GM19455 (cell line): ENCODE measurements around the gene ATXN7L2.

Experiments
- ATAC-seq: cut with Tn5 transposase; IDR thresholded peaks from one replicate; pipeline ENCODE4 v1.9.1; 2021; ENCODE audit not compliant: unreplicated experiment

Gene ATXN7L2

GRCh38 chr1:109474697-109475096 lies 9.0 kb upstream of the ATXN7L2 start:
- no peak for ATAC-seq

DNA sequence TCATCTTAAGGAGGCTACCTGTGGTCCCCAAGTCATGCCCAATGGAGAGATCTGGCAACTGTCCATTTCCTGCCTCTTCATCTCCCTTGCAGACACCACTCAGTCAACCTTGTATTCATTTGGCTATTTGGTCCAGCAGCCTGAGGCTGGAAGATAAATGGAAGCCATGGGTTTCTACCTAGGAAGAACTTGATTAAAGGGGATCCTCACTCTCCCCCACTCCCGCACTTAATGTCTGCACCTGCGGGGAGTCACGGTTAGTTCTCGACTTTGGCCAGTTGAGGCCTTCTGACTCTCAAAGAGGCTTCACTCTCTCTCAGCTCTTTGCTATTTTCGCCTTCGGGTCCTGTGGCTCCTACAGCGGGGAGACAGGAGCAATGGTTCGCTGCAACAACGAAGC lies 8.4 kb upstream of the ATXN7L2 start:
- ATAC-seq = no peak

DNA sequence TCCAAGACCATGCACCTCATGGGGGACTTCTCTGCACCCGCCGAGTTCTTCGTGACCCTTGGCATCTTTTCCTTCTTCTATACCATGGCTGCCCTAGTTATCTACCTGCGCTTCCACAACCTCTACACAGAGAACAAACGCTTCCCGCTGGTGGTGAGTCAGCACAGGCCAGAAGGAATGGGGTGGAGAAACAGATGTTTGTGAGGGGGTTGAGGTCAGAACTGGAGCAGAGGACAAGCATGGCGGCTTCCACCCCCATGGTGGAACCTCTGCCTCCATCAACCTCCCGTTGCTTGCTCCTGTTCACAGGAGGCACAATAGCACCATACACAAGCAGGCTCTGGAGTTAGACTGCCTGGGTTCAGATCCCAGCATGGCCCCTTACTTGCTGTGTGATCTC lies 6.9 kb upstream of the ATXN7L2 start:
- no peak for ATAC-seq

GRCh38 chr1:109477821-109478220 lies 5.9 kb upstream of the ATXN7L2 start:
- ATAC-seq = no peak

- ATAC-seq = no peak
Measured at GRCh38 chr1:109478806-109479205, 4.9 kb upstream of the ATXN7L2 start.

DNA sequence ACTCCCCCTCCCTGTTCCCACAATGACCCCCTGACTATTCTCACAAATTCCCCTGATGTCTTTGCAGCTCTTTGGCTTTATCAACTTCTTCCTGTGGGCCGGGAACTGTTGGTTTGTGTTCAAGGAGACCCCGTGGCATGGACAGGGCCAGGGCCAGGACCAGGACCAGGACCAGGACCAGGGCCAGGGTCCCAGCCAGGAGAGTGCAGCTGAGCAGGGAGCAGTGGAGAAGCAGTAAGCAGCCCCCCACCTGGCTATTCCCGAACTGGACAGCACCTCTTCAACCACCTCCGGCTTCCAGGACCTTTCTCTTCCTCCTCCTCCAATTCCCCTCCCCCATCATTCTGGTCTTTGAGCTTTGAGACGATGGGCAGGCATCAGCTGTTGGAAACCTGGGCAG lies 4.4 kb upstream of the ATXN7L2 start:
- ATAC-seq = no peak

GRCh38 chr1:109479901-109480300 lies 3.8 kb upstream of the ATXN7L2 start:
- no peak for ATAC-seq

DNA sequence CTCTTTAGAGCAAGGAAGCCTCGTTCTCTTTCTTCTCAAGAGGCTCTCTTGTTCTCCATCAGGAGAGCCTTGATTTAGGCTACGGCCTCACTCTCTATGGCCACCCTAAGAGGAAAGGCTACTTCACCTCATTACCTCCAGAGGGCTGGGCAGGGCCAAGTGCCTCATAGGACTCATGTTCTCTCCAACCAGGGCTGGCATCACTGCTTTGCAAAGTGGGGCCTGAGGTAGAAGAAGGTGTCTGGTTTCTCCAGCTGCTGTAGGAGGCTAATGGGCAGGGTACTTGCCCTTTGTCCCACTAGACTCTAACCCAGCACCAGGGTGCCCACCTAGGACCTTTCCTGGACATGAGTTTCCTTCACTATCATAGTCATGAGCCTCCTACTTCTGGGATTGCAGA lies 2.1 kb upstream of the ATXN7L2 start:
- ATAC-seq = no peak

- no peak for ATAC-seq
Measured at GRCh38 chr1:109482242-109482641, 1.5 kb upstream of the ATXN7L2 start.

- ATAC-seq = peak; percentile 28
Measured at GRCh38 chr1:109482791-109483671, 674 bp upstream of the ATXN7L2 start.

DNA sequence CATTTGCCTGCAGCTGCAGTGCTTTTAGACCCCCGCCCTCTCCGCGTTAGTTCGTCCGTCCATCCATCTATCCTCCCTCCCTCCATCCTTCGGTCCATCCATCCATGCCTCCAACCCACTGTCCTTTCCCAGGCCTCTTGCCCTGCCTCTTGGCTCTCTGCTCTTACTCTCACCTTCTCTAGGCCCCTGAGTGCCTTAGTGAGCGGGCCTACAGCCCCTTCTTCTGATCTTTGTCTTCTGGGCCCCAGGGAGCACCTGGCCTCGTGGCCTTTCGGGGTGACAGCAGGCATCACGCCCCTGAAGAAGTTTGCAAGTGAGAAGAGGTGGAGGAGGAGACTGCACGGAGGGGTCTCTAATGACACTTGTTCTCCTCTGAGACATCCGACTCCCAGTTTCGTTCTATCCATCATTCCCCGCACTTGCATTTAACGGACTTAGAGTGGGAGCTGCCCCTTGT lies 842 bp downstream of the ATXN7L2 start:
- no peak for ATAC-seq

GRCh38 chr1:109485001-109485400 lies 1.3 kb downstream of the ATXN7L2 start:
- no peak for ATAC-seq

DNA sequence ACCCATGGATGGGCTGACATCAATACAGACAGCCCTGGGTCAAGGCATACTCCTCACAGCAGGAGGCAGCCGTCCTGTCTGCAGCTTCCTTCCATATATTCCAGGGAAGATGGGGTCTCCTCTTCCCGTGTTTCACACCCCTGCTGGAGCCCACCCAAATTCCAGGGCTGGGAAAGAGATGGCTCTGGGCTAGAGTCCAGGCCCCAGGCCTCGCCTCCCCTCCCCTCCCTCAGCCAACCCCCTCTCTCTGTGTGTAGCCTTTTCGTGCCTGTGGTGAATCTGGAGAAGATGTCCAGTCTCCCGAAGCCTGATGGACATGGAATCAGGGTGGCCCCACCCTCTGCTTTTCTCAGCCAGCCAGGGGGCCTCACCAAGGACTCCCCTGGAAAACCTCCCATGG lies 3.6 kb downstream of the ATXN7L2 start:
- no peak for ATAC-seq

- no peak for ATAC-seq
Measured at GRCh38 chr1:109488201-109488600, 4.5 kb downstream of the ATXN7L2 start.

GRCh38 chr1:109488696-109489095 lies 5.0 kb downstream of the ATXN7L2 start:
- no peak for ATAC-seq

DNA sequence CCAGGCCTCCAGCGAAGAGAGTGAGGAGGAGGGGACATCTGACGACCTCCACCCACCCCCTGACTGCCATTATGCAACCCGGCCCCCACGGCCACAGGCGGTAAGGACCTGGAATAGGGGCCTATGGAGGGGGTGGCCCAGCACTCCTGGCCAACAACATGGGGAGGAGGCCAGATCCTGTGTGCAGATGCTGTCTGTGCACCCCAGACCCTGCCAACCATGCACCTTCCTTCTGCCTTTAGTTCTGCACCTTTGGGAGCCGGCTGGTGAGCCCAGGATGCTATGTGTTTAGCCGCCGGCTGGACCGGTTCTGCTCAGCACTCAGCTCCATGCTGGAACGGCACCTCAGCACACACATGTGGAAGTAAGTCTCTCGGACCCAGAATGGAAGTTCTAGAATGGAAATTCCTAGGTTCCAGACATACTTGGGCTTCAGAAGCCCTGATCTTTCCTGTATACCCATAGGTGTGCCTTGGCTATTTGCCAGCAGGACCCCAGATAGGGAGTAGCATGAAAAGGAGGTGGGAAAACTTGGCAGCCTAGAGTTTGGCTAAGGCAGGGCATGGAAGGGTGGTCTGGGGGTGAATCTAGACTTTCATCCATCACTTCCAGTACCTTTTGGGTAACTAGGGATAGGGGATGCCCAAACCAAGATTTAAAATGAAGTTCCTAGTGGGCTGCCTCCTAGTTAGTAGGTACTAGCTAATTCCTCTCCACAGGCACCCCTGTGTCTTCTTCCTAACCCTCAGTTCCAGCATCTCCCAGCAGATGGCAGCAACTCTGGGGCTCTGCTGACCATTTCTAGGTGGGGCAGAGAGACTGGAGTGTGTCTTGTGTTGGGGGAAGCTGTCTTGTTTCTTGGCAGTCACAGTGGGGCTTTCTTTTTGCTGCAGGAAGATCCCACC lies 6.6 kb downstream of the ATXN7L2 start:
- no peak for ATAC-seq

GRCh38 chr1:109490934-109491302 lies 7.2 kb downstream of the ATXN7L2 start:
- ATAC-seq = no peak

DNA sequence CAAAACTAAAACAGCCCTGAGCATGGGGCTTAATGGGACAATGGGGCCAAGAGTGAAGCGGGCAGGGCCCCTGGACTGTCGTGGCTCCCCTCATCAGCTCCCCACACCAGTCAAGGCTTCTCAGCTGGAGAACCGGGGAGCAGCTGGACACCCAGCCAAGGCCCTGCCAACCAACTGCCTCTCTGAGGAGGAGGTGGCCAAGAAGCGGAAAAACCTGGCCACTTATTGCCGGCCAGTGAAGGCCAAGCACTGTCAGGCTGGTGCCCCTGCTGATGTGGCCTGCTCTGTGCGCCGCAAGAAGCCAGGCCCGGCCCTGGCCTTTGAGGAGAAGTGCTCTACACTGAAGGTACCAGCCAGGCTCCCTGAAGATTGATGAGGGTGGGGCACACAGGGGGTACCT lies 7.7 kb downstream of the ATXN7L2 start:
- no peak for ATAC-seq

- no peak for ATAC-seq
Measured at GRCh38 chr1:109492779-109493178, 9.1 kb downstream of the ATXN7L2 start.

- no peak for ATAC-seq
Measured at GRCh38 chr1:109493227-109493626, 9.5 kb downstream of the ATXN7L2 start.

DNA sequence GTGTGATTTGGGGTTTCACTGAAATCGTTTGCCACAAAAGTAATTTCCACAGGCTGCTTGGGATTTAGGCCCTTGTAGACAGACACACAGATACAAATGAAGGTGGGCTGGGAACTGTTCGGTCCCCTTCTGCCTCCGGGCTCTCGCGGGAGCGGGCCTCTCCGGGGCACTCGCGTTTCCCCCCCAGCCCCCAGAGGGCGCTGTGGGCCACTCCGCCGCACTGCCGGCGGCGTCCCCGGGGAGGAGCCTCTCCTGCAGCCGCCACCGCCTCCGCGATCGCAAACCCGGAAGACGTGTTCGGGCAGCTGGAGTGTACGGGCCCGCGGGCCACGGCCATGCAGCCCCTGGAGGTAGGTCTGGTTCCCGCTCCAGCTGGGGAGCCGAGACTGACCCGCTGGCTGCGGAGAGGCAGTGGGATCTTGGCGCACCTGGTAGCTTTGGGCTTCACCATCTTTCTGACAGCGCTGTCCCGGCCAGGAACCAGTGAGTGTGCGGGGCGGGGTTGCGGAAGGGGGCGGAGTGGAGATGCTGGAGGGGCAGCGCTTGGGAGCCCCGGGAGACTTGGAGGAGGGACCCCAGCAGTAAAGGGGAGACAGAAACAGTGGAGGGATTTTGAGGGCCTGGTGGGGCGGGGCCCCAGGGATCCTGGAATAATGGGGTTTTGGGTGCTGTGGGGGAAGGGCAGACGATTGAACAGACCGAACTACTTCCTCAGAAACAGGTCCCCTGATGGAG lies 10.3 kb downstream of the ATXN7L2 start, which contains the start of gene CYB561D1:
TSS of gene CYB561D1 (plus strand) at position 290 of the 735 bp plus-strand sequence. CDS start at position 336, 46 bp downstream.
- peak; percentile 89 for ATAC-seq
